Prostate gland (tissue), 2 donors: ENCODE measurements around the gene AZIN2.
"Not testable (repeated sequence)": the region's sequence is repeated elsewhere in the genome, so short reads cannot be mapped to it uniquely, and the experiment has no call there.

ENCODE experiments used
- POLR2A ChIP-seq: fragments of 450-650 bp; IDR thresholded peaks from one replicate; pipeline ENCODE4 v1.6.1; 2016; ENCODE audit warnings: antibody characterized with exemption, mild to moderate bottlenecking
- TF ChIP-seq, protein P1 (sequence below), 4 experiments: fragments of 200-600 bp in 2 of 4; fragments of 450-650 bp in 2 of 4; sonication (generic) in 2 of 4; IDR thresholded peaks; 1 replicate in 3 of 4; 2 replicates in 1 of 4; pipeline ENCODE4 v1.5.1; 2016 to 2019; ENCODE audit warnings: antibody characterized with exemption in 4 of 4, mild to moderate bottlenecking in 2 of 4, moderate library complexity in 2 of 4

DNA sequence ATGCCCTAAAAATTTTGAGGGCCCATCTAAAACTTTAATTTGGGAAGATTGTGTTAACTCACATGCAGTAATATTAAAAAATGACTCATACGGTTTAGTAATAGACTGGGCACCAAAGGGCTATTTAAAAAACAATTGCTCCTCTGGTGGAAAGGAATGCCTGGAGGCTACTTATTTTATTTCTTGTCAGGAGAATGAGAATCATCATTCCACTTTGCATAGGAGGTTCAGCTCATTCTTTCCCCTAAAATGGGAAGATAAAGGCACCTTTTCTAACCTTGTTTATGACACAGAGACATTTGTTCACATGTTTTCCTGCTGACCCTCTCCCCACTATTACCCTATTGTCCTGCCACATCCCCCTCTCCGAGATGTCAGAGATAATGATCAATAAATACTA, 12.8 kb upstream of the AZIN2 start:
- TF ChIP-seq, protein P1, sequence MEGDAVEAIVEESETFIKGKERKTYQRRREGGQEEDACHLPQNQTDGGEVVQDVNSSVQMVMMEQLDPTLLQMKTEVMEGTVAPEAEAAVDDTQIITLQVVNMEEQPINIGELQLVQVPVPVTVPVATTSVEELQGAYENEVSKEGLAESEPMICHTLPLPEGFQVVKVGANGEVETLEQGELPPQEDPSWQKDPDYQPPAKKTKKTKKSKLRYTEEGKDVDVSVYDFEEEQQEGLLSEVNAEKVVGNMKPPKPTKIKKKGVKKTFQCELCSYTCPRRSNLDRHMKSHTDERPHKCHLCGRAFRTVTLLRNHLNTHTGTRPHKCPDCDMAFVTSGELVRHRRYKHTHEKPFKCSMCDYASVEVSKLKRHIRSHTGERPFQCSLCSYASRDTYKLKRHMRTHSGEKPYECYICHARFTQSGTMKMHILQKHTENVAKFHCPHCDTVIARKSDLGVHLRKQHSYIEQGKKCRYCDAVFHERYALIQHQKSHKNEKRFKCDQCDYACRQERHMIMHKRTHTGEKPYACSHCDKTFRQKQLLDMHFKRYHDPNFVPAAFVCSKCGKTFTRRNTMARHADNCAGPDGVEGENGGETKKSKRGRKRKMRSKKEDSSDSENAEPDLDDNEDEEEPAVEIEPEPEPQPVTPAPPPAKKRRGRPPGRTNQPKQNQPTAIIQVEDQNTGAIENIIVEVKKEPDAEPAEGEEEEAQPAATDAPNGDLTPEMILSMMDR (IDR thresholded peaks at IDR 0.05), result not testable (repeated sequence)
- not testable (repeated sequence) for TF ChIP-seq POLR2A
